K562 (cell line): ENCODE results near the gene SH3TC1. TPM values are rescaled to one million over a fixed set of nuclear protein-coding genes. Genes with fewer than 3 reads are reported as not detected.

Experiments
- ATAC-seq: fragments of 200-7000 bp; cut with Tn5 transposase; 3 replicates; pipeline ENCODE4 v1.9.1; 2020; ENCODE audit warnings: moderate library complexity
- BruUV-seq: library from RNA; stranded (reverse); fragments of 400-500 nt; replicated peaks from 2 replicates; lab custom pipeline; 2021; lab: Mats Ljungman, UMichigan
- CTCF ChIA-PET: fragments of 300-600 bp; formaldehyde crosslinking; extraction: SDS; loops from one replicate; lab custom pipeline; 2021; ENCODE audit warnings: low intra/inter-chr PET ratio; lab: Yijun Ruan, JAX
- POLR2A ChIA-PET: fragments of 300-600, 350-650 bp; sonication (Branson Sonifier 250); formaldehyde crosslinking; extraction: SDS; loops from one replicate; lab custom pipeline; 2021; ENCODE audit warnings: antibody characterized with exemption, inconsistent platforms; lab: Yijun Ruan, JAX
- DNase-seq, 4 experiments: peaks; one replicate each; pipeline versions ENCODE4 v3.0.0 to v3.0.0-alpha.2; 2011 to 2018; ENCODE audit warnings: low spot score in 3 of 4, mixed read lengths in 3 of 4; ENCODE audit errors: extremely low read depth in 1 of 4
- FAIRE-seq: peaks from 2 replicates; lab custom pipeline; 2011; peaks lifted over from hg19 to GRCh38; lab: Jason Lieb, UNC
- H2AFZ ChIP-seq: 2 replicates; pipeline ENCODE4 v1.6.0; 2011; ENCODE audit warnings: low read depth, low read length, control low read depth, inconsistent platforms
- H3K27ac ChIP-seq: fragments of 200-600 bp; 3 replicates; pipeline ENCODE4 v1.8.0; 2011; ENCODE audit warnings: low read depth, mild to moderate bottlenecking, control low read depth, inconsistent platforms, low read length, moderate library complexity, mixed read lengths; ENCODE audit errors: extremely low read depth
- H3K27me3 ChIP-seq, 2 experiments: fragments of 300-600 bp in 1 of 2; 2 replicates in 1 of 2; 3 replicates in 1 of 2; pipeline versions ENCODE4 v1.6.0 to v1.8.0; 2011; ENCODE audit warnings: inconsistent platforms in 2 of 2, low read length in 2 of 2, mild to moderate bottlenecking in 1 of 2, mixed read lengths in 1 of 2, moderate library complexity in 1 of 2; ENCODE audit not compliant: control insufficient read depth in 2 of 2, insufficient read depth in 2 of 2
- H3K36me3 ChIP-seq: fragments of 300-600 bp; 3 replicates; pipeline ENCODE4 v1.8.0; 2011; ENCODE audit warnings: mild to moderate bottlenecking, low read length, inconsistent platforms; ENCODE audit not compliant: control insufficient read depth, insufficient read depth
- H3K4me1 ChIP-seq, 2 experiments: fragments of 200-600 bp in 1 of 2; replicated peaks in 1 of 2; 2 replicates in 1 of 2; 3 replicates in 1 of 2; pipeline versions ENCODE4 v1.5.1 to v1.8.0; 2011; ENCODE audit warnings: inconsistent platforms in 2 of 2, low read length in 2 of 2, mild to moderate bottlenecking in 1 of 2, mixed read lengths in 1 of 2, moderate library complexity in 1 of 2; ENCODE audit not compliant: control insufficient read depth in 2 of 2, insufficient read depth in 2 of 2
- H3K4me2 ChIP-seq: 2 replicates; pipeline ENCODE4 v1.6.1; 2011; ENCODE audit warnings: low read length, control low read depth, inconsistent platforms, mixed read lengths; ENCODE audit not compliant: insufficient read depth
- H3K4me3 ChIP-seq: fragments of 200-600 bp; sonication (generic), shearing (Covaris generic); 2 replicates; pipeline ENCODE4 v1.5.1; 2016; ENCODE audit warnings: control low read depth, inconsistent platforms
- H3K79me2 ChIP-seq: fragments of 200-600 bp; 3 replicates; pipeline ENCODE4 v1.8.0; 2011; ENCODE audit warnings: low read length, inconsistent platforms; ENCODE audit not compliant: control insufficient read depth, insufficient read depth
- H3K9ac ChIP-seq, 2 experiments: 2 replicates each; pipeline versions ENCODE4 v1.6.0 to v1.6.1; 2011; ENCODE audit warnings: low read depth in 2 of 2, low read length in 2 of 2, control low read depth in 1 of 2, inconsistent platforms in 1 of 2, mild to moderate bottlenecking in 1 of 2, mixed read lengths in 1 of 2; ENCODE audit not compliant: insufficient read depth in 1 of 2
- H3K9me1 ChIP-seq: one replicate; pipeline ENCODE4 v1.6.0; 2011; ENCODE audit warnings: inconsistent platforms, mild to moderate bottlenecking, low read length, moderate library complexity; ENCODE audit not compliant: control insufficient read depth, insufficient read depth
- H3K9me3 ChIP-seq: replicated peaks from 2 replicates; pipeline ENCODE4 v1.5.1; 2011; ENCODE audit warnings: low read depth, low read length, inconsistent platforms; ENCODE audit not compliant: control insufficient read depth, insufficient read depth
- H4K20me1 ChIP-seq: replicated peaks from 2 replicates; pipeline ENCODE4 v1.6.1; 2011; ENCODE audit warnings: low read length, inconsistent platforms, mixed read lengths; ENCODE audit not compliant: control insufficient read depth, insufficient read depth
- ARID3A ChIP-seq: IDR thresholded peaks from 2 replicates; pipeline ENCODE4 v1.6.1; 2012; ENCODE audit warnings: low read depth, low read length, improper control_type of control experiment, borderline replicate concordance
- BRF1 ChIP-seq: IDR thresholded peaks from 3 replicates; pipeline ENCODE4 v1.6.1; 2011; ENCODE audit warnings: borderline replicate concordance, mild to moderate bottlenecking; ENCODE audit not compliant: insufficient read length; ENCODE audit errors: extremely low read depth
- FOXA1 ChIP-seq: fragments of 450-650 bp; IDR thresholded peaks from 2 replicates; pipeline ENCODE4 v1.6.1; 2016; ENCODE audit warnings: mild to moderate bottlenecking, borderline replicate concordance
- HSF4 ChIP-seq: fragments of 250-450 bp; sonication (Bioruptor Pico); IDR thresholded peaks from 2 replicates; pipeline ENCODE4 v2.1.2; 2022; ENCODE audit warnings: mild to moderate bottlenecking, moderate library complexity, borderline replicate concordance
- ILF3 ChIP-seq: fragments of 450-650 bp; IDR thresholded peaks from 2 replicates; pipeline ENCODE4 v1.6.1; 2018; ENCODE audit warnings: antibody characterized with exemption, mild to moderate bottlenecking, moderate library complexity, borderline replicate concordance
- PHF21A ChIP-seq: fragments of 450-650 bp; IDR thresholded peaks from 2 replicates; pipeline ENCODE4 v1.6.1; 2017; ENCODE audit warnings: low read depth, borderline replicate concordance
- PHTF2 ChIP-seq: fragments of 250-450 bp; sonication (Bioruptor Pico); IDR thresholded peaks from 2 replicates; pipeline ENCODE4 v1.5.0; 2021; ENCODE audit warnings: mild to moderate bottlenecking
- PTRF ChIP-seq: fragments of 450-650 bp; IDR thresholded peaks from 2 replicates; pipeline ENCODE4 v1.6.1; 2016; ENCODE audit warnings: mild to moderate bottlenecking, missing genetic modification characterization, missing compliant biosample characterization
- RAD21 ChIP-seq, 2 experiments: fragments of 250-450 bp in 1 of 2; fragments of 450-650 bp in 1 of 2; sonication (Bioruptor Pico) in 1 of 2; formaldehyde crosslinking in 1 of 2; IDR thresholded peaks in 1 of 2; conservative IDR thresholded peaks in 1 of 2; 2 replicates each; pipeline versions ENCODE4 v1.4.0 to v1.8.0; 2020 to 2022; ENCODE audit warnings: mild to moderate bottlenecking in 2 of 2, moderate library complexity in 1 of 2
- TAL1 ChIP-seq: fragments of 450-650 bp; IDR thresholded peaks from 2 replicates; pipeline ENCODE4 v1.6.1; 2016; ENCODE audit warnings: mild to moderate bottlenecking
- TBP ChIP-seq: optimal IDR thresholded peaks from 2 replicates; pipeline ENCODE3; 2011; ENCODE audit warnings: low read depth, low read length, improper control_type of control experiment
- XRCC4 ChIP-seq: IDR thresholded peaks from one replicate; pipeline ENCODE4 v1.6.1; 2011; ENCODE audit not compliant: insufficient read depth, insufficient read length; ENCODE audit errors: extremely low read depth
- ZNF3 ChIP-seq: fragments of 250-450 bp; sonication (Bioruptor Pico); IDR thresholded peaks from 2 replicates; pipeline ENCODE4 v1.5.0; 2021; ENCODE audit warnings: mild to moderate bottlenecking, moderate library complexity
- ZNF583 ChIP-seq: fragments of 250-450 bp; sonication (Bioruptor Pico); IDR thresholded peaks from 2 replicates; pipeline ENCODE4 v1.4.0; 2020
- WGBS: fragments of 100-300 bp; shearing (Covaris generic); methylation state at CpG from one replicate; pipeline ENCODE4 v1.1.6; 2016; ENCODE audit warnings: low coverage, mixed read lengths; ENCODE audit not compliant: insufficient coverage; ENCODE audit errors: missing lambda C conversion rate; 5-methylcytosine and 5-hydroxymethylcytosine counted together
- in situ Hi-C: fragments of 300-500 bp; cut with MboI; formaldehyde crosslinking; loops from 4 replicates; pipeline ENCODE4 v1.15.0; 2018; ENCODE audit warnings: inconsistent platforms, mixed read lengths
- intact Hi-C: fragments of 100-400 bp; cut with micrococcal nuclease; formaldehyde crosslinking; loops from 2 replicates; pipeline ENCODE4 v1.14.2; 2022
- polyA plus RNA-seq, 8 experiments: library from polyadenylated mRNA; depleted of rRNA in 4 of 8; stranded (reverse) in 5 of 8; unstranded in 3 of 8; fragments of >200 nt; fragmentation: Nextera tagmentation in 2 of 8; fragmentation: Illumina TruSeq in 1 of 8; extraction: Ambion mirVana in 2 of 8; extraction: Trizol in 1 of 8; gene quantifications; 2 replicates each; pipeline versions ENCODE4 v1.2.1 to v1.2.3, GENCODE V29; 2011 to 2014; ENCODE audit warnings: inconsistent platforms in 1 of 8, missing spikeins in 1 of 8
- total RNA-seq, 7 experiments: library from RNA; depleted of rRNA in 6 of 7; stranded (reverse); fragments of >200 nt in 6 of 7; fragmentation: Illumina TruSeq in 2 of 7; extraction: Trizol in 2 of 7; gene quantifications; 2 replicates each; pipeline versions ENCODE4 v1.2.1 to v1.2.3, GENCODE V29; 2011 to 2021; ENCODE audit warnings: low replicate concordance in 1 of 7

Gene SH3TC1
- total and polyA plus RNA-seq, 9 of the 15 experiments (the other 6 are each of a cell fraction or from before 2014, with no cell fraction given): 0.04 to 2.1 (median 0.48) TPM; not detected in 1

GRCh38 chr4:8219236-8219635 lies 20.1 kb downstream of the SH3TC1 start:
- intact Hi-C loops (no loop called here), in situ Hi-C loops (no loop called here)
- Histone ChIP-seq H3K27ac (no peak overlapping the region), H3K9me1 (no peaks in the 10 kb centered on the region), H3K27me3 (peaks cover 6 to 61% of the 10 kb centered on the region in 2 experiments; a peak in 4 of 5 replicates), H3K4me2 (no peak overlapping the region), H3K4me3 (no peak overlapping the region), H2AFZ (no peak overlapping the region), H3K36me3 (no peaks in the 10 kb centered on the region), H3K4me1 (peaks cover 0 to 15% of the 10 kb centered on the region in 2 experiments; a peak in 2 of 5 replicates), H3K9ac (no peak overlapping the region), H3K9me3 (no peaks in the 10 kb centered on the region), H4K20me1 (peaks cover 21% of the 10 kb centered on the region), H3K79me2 (no peaks in the 10 kb centered on the region)
- ATAC-seq (no peak), DNase-seq (no peak), FAIRE-seq (no peak)
- no TSS peak for BruUV-seq
- POLR2A ChIA-PET: interaction anchor here (0.6 to 1.8 kb wide), 3 partner anchors 12 to 166 kb away, joined by 3 to 6 read pairs (median 3); no protein-coding TSS in a partner anchor
- WGBS: 18% methylated on average over 6 of the region's 21 CpGs
- TF ChIP-seq ZNF583 (CRISPR knock-in tag): no peak
- no peak for TF ChIP-seq RAD21 (CRISPR knock-in tag; conservative IDR thresholded peaks at IDR 0.05 in 1 of 2, IDR thresholded peaks at IDR 0.05 in 1 of 2)
- no peak for TF ChIP-seq HSF4 (CRISPR knock-in tag)
- no peak for TF ChIP-seq ARID3A
- TF ChIP-seq PTRF (tag): no peak
- no peak for TF ChIP-seq BRF1
- TF ChIP-seq ZNF3 (CRISPR knock-in tag): no peak
- TF ChIP-seq FOXA1: no peak
- TF ChIP-seq PHF21A: no peak
- TF ChIP-seq PHTF2 (CRISPR knock-in tag): no peak
- TF ChIP-seq XRCC4: no peak
- TF ChIP-seq TAL1: no peak
- no peak for TF ChIP-seq ILF3
- TF ChIP-seq TBP: no peak
- CTCF ChIA-PET: no interaction called here
